ENCODE data around the gene DNAL4. TPM values are rescaled to one million over a fixed set of nuclear protein-coding genes. Genes with fewer than 3 reads are reported as not detected.

The DNAL4 gene
- total and polyA plus RNA-seq, 2 donors (not counting 3 experiments of a cell fraction or from before 2014, with no cell fraction given), result 12.9 to 22.7 TPM

- POLR2A ChIA-PET, result no interaction called here
- dilution Hi-C loops (cut with MboI; ENCODE audit: extremely low pct_ligation_motif_present, low sequenced_read_pairs), result no loop called here
- CTCF ChIA-PET, result interaction anchor here (0.7 to 1.5 kb wide), 3 partner anchors 13 to 30 kb away, joined by 3 read pairs; no protein-coding TSS in a partner anchor
- peaks cover under 1% of the 10 kb centered on the region for H3K79me2 ChIP-seq (ENCODE audit: control insufficient read depth, insufficient read depth, low read length)
- no peak for TF ChIP-seq POLR2A (IDR thresholded peaks at IDR 0.05; ENCODE audit: low read depth, low read length)
- no peak for TF ChIP-seq CTCF (IDR thresholded peaks at IDR 0.05; ENCODE audit: extremely low read depth in 1 of 2, insufficient read depth in 1 of 2, low read depth in 1 of 2, low read length in 2 of 2)
- TF ChIP-seq MAX (IDR thresholded peaks at IDR 0.05; ENCODE audit: insufficient read depth, insufficient read length), result no peak
- no peak for TF ChIP-seq JUN (IDR thresholded peaks at IDR 0.05; ENCODE audit: borderline replicate concordance, insufficient read depth, insufficient read length, low read depth)
- TF ChIP-seq FOS (IDR thresholded peaks at IDR 0.05; ENCODE audit: borderline replicate concordance, insufficient read depth, low read length), result no peak
- no peak for TF ChIP-seq POLR2AphosphoS5 (IDR thresholded peaks at IDR 0.05; ENCODE audit: insufficient read depth, low read depth, low read length)
- TF ChIP-seq GATA2 (IDR thresholded peaks at IDR 0.05; ENCODE audit: insufficient read depth, insufficient read length, low read depth, low read length), result no peak
- no peak for TF ChIP-seq MYC (IDR thresholded peaks at IDR 0.05; ENCODE audit: low read depth, low read length)
- H3K27me3 ChIP-seq (ENCODE audit: control insufficient read depth in 2 of 2, insufficient read depth in 2 of 2, low read length in 2 of 2), result no peaks in the 10 kb centered on the region
- H4K20me1 ChIP-seq (replicated peaks; ENCODE audit: control insufficient read depth, extremely low read depth, insufficient read depth, low read length), result no peaks in the 10 kb centered on the region
- no peak overlapping the region for H3K4me2 ChIP-seq (ENCODE audit: insufficient read depth, low read length)
- H3K36me3 ChIP-seq (ENCODE audit: control insufficient read depth in 2 of 2, extremely low read depth in 1 of 2, insufficient read depth in 2 of 2, low read length in 2 of 2), result peaks cover 14 to 49% of the 10 kb centered on the region in 2 experiments
- DNase-seq (ENCODE audit: low read depth, low spot score) (no peak), FAIRE-seq (no peak)
- intact Hi-C loops (cut with micrococcal nuclease), result no loop called here
- no peak overlapping the region for H3K27ac ChIP-seq (ENCODE audit: insufficient read depth, low read depth, low read length)
- BruUV-seq (replicated peaks), result no TSS peak
- H3K4me1 ChIP-seq (ENCODE audit: control insufficient read depth, extremely low read depth, insufficient read depth, low read length), result peaks cover under 1% of the 10 kb centered on the region
- no peak overlapping the region for H3K4me3 ChIP-seq (replicated peaks in 1 of 3; ENCODE audit: insufficient read depth in 1 of 3, low read depth in 1 of 3, low read length in 3 of 3)
- H3K9me1 ChIP-seq (replicated peaks; ENCODE audit: control insufficient read depth, extremely low read depth, insufficient read depth, low read length), result no peaks in the 10 kb centered on the region
- no peak overlapping the region for H2AFZ ChIP-seq (ENCODE audit: low read depth, low read length)
- no peak overlapping the region for H3K9ac ChIP-seq (replicated peaks; ENCODE audit: extremely low read depth, insufficient read depth, low read length)
- H3K9me3 ChIP-seq (replicated peaks; ENCODE audit: control insufficient read depth, insufficient read depth, low read length), result no peaks in the 10 kb centered on the region
Measured at GRCh38 chr22:38748487-38749136, 45.3 kb downstream of the DNAL4 start.
